PC-9 (cell line): ENCODE data around the gene ITGBL1. TPM values are rescaled to one million over a fixed set of nuclear protein-coding genes. Genes with fewer than 3 reads are reported as not detected.

Source experiments
- BruUV-seq: library from RNA; stranded (reverse); fragments of 400-500 nt; replicated peaks from 2 replicates; lab custom pipeline; 2021; lab: Mats Ljungman, UMichigan
- CTCF ChIA-PET: fragments of 300-600 bp; sonication (Branson Sonifier 250); formaldehyde crosslinking; loops from one replicate; lab custom pipeline; 2022; ENCODE audit warnings: antibody characterized with exemption; lab: Charles Lee
- POLR2A ChIA-PET: fragments of 300-600 bp; sonication (Branson Sonifier 250); formaldehyde crosslinking; loops from one replicate; lab custom pipeline; 2022; ENCODE audit warnings: antibody characterized with exemption; ENCODE audit not compliant: unreplicated experiment; lab: Charles Lee
- DNase-seq, 2 experiments: peaks; one replicate each; pipeline versions ENCODE4 v3.0.0 to v3.0.0-alpha.2; 2015 to 2022; ENCODE audit warnings: mixed read lengths in 1 of 2
- H2AFZ ChIP-seq: fragments of 200-600 bp; sonication (generic); 2 replicates; pipeline ENCODE4 v1.8.1; 2017; ENCODE audit warnings: antibody characterized with exemption
- H3F3A ChIP-seq: fragments of 200-600 bp; sonication (generic); 2 replicates; pipeline ENCODE4 v1.8.1; 2017; ENCODE audit warnings: antibody characterized with exemption, mild to moderate bottlenecking, low read depth; ENCODE audit not compliant: insufficient read depth
- H3K27ac ChIP-seq: fragments of 200-600 bp; sonication (generic); 2 replicates; pipeline ENCODE4 v1.6.1; 2016; ENCODE audit warnings: mixed run types
- H3K27me3 ChIP-seq: fragments of 200-600 bp; sonication (generic); 2 replicates; pipeline ENCODE4 v1.6.1; 2016; ENCODE audit warnings: low read depth, mixed run types; ENCODE audit not compliant: insufficient read depth
- H3K36me3 ChIP-seq: fragments of 200-600 bp; sonication (generic); 2 replicates; pipeline ENCODE4 v1.6.1; 2016; ENCODE audit warnings: low read depth, mixed run types
- H3K4me1 ChIP-seq: fragments of 200-600 bp; sonication (generic); replicated peaks from 2 replicates; pipeline ENCODE4 v1.6.1; 2016; ENCODE audit warnings: mixed run types; ENCODE audit not compliant: insufficient read depth
- H3K4me2 ChIP-seq: fragments of 200-600 bp; sonication (generic); 2 replicates; pipeline ENCODE4 v1.6.1; 2017; ENCODE audit warnings: mixed run types
- H3K4me3 ChIP-seq: fragments of 200-600 bp; sonication (generic); 2 replicates; pipeline ENCODE4 v1.6.1; 2016; ENCODE audit warnings: mixed run types
- H3K79me2 ChIP-seq: fragments of 200-600 bp; sonication (generic); 2 replicates; pipeline ENCODE4 v1.6.1; 2017; ENCODE audit warnings: low read depth, mixed run types
- H3K9me2 ChIP-seq: fragments of 200-600 bp; sonication (generic); 2 replicates; pipeline ENCODE4 v1.8.1; 2017; ENCODE audit warnings: mild to moderate bottlenecking; ENCODE audit not compliant: insufficient read depth
- H3K9me3 ChIP-seq: fragments of 200-600 bp; sonication (generic); 2 replicates; pipeline ENCODE4 v1.8.1; 2016; ENCODE audit warnings: low read depth; ENCODE audit not compliant: insufficient read depth
- H4K20me1 ChIP-seq: fragments of 200-600 bp; sonication (generic); 2 replicates; pipeline ENCODE4 v1.8.1; 2017; ENCODE audit not compliant: insufficient read depth
- CTCF ChIP-seq: fragments of 200-600 bp; sonication (generic); conservative IDR thresholded peaks from 2 replicates; pipeline ENCODE4 v1.6.1; 2017; ENCODE audit warnings: mixed run types, antibody characterized with exemption, mild to moderate bottlenecking, moderate library complexity
- EZH2 ChIP-seq: fragments of 200-600 bp; sonication (generic); IDR thresholded peaks from 2 replicates; pipeline ENCODE4 v1.8.0; 2017; ENCODE audit warnings: antibody characterized with exemption, low read depth
- intact Hi-C: fragments of 100-400 bp; cut with micrococcal nuclease; formaldehyde crosslinking; loops from one replicate; pipeline ENCODE4 v1.10.0; 2022; ENCODE audit not compliant: unreplicated experiment
- total RNA-seq: library from RNA; stranded (reverse); gene quantifications from 2 replicates; pipeline ENCODE4 v1.2.3, GENCODE V29; 2021

Gene ITGBL1
- total RNA-seq, 1 experiment from 2014 or later: 52.5 TPM

- Histone ChIP-seq H3K79me2 (peaks cover 12% of the 10 kb centered on the region; the same call in 1 of the 2 replicates), H3K4me1 (peaks cover 12% of the 10 kb centered on the region), H3K27ac (no peak overlapping the region), H3K36me3 (no peaks in the 10 kb centered on the region), H3K27me3 (no peaks in the 10 kb centered on the region), H3K4me3 (no peak overlapping the region), H4K20me1 (no peaks in the 10 kb centered on the region; the same call in none of the 2 replicates), H3K9me2 (no peaks in the 10 kb centered on the region), H2AFZ (no peak overlapping the region), H3F3A (peaks cover 4% of the 10 kb centered on the region; the same call in 1 of the 2 replicates), H3K4me2 (no peak overlapping the region), H3K9me3 (no peaks in the 10 kb centered on the region)
- intact Hi-C loops: no loop called here
- TF ChIP-seq CTCF (no peak), EZH2 (no peak)
- BruUV-seq: no TSS peak
- POLR2A ChIA-PET: no interaction called here
- CTCF ChIA-PET: interaction anchor here (0.6 kb wide), 1 partner anchor 332 kb away, joined by 3 read pairs; no protein-coding TSS in a partner anchor
- no peak for DNase-seq
Observed at GRCh38 chr13:101686003-101686402, 233.5 kb downstream of the ITGBL1 start.

- Histone ChIP-seq H4K20me1 (no peaks in the 10 kb centered on the region; the same call in 1 of the 2 replicates), H3K27me3 (no peaks in the 10 kb centered on the region), H3K9me3 (no peaks in the 10 kb centered on the region), H3F3A (no peaks in the 10 kb centered on the region), H3K4me1 (no peaks in the 10 kb centered on the region), H3K36me3 (peaks cover 11% of the 10 kb centered on the region; the same call in 1 of the 2 replicates), H3K79me2 (no peaks in the 10 kb centered on the region), H3K27ac (no peak overlapping the region), H3K4me2 (no peak overlapping the region), H2AFZ (no peak overlapping the region), H3K9me2 (no peaks in the 10 kb centered on the region), H3K4me3 (no peak overlapping the region)
- CTCF ChIA-PET: no interaction called here
- no TSS peak for BruUV-seq
- no peak for TF ChIP-seq EZH2
- TF ChIP-seq CTCF: no peak
- intact Hi-C loops: no loop called here
- POLR2A ChIA-PET: no interaction called here
- peak in 1 of 2 experiments; percentile 23 for DNase-seq
Observed at GRCh38 chr13:101690871-101691270, 238.4 kb downstream of the ITGBL1 start.

- intact Hi-C loops: no loop called here
- Histone ChIP-seq H3K9me2 (no peaks in the 10 kb centered on the region), H3K9me3 (no peaks in the 10 kb centered on the region), H3K79me2 (no peaks in the 10 kb centered on the region), H4K20me1 (no peaks in the 10 kb centered on the region), H3K4me2 (no peak overlapping the region), H3K27me3 (no peaks in the 10 kb centered on the region), H3K36me3 (peaks cover 11% of the 10 kb centered on the region; the same call in 1 of the 2 replicates), H3K27ac (no peak overlapping the region), H3K4me3 (no peak overlapping the region), H3F3A (no peaks in the 10 kb centered on the region), H3K4me1 (no peaks in the 10 kb centered on the region), H2AFZ (no peak overlapping the region)
- POLR2A ChIA-PET: no interaction called here
- no TSS peak for BruUV-seq
- DNase-seq: no peak
- TF ChIP-seq CTCF (no peak), EZH2 (no peak)
- CTCF ChIA-PET: no interaction called here
Observed at GRCh38 chr13:101691341-101691860, 238.9 kb downstream of the ITGBL1 start.
